HUDEP-2 (cell line): ENCODE measurements around the gene MAGEB5.
"Not testable (repeated sequence)": the region's sequence is repeated elsewhere in the genome, so short reads cannot be mapped to it uniquely, and the experiment has no call there.

Experiments used
- DNase-seq, 76 experiments: peaks; one replicate each; lab custom pipeline; 2025; ENCODE audit not compliant: unreplicated experiment in 76 of 76; lab: John Stamatoyannopoulos, UW

Gene MAGEB5, protein sequence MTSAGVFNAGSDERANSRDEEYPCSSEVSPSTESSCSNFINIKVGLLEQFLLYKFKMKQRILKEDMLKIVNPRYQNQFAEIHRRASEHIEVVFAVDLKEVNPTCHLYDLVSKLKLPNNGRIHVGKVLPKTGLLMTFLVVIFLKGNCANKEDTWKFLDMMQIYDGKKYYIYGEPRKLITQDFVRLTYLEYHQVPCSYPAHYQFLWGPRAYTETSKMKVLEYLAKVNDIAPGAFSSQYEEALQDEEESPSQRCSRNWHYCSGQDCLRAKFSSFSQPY

DNA sequence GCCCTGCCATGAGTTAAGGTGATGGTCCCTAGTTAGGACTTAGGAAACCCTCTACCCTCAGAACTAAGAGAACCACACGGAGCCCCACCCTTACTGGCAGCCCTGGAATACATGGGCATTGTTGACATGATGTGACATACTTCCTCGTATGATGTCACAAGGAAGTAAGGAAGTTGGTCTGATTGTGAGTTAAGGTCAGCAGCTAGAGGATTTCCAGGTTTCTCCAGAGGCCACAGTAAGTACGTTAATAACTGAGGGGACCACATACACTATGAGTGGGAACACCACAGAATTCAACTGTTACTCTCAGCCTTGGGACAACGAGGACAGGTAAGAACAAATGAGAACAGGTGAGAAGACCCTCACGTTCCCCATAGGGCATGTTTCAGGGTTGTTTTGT, at the start of gene MAGEB5:
TSS of gene MAGEB5 (plus strand) at position 301 of the 400 bp plus-strand sequence. CDS start 1,133 bp downstream, outside the sequence.
- DNase-seq = no peak

- no peak for DNase-seq
Observed at GRCh38 chrX:26192204-26192603, 23.8 kb upstream of the MAGEB5 start, which contains the start of gene MAGEB6. MAGEB6 (plus strand) TSS chrX:26192440; CDS start chrX:26193847, 1,407 bp downstream.

DNA sequence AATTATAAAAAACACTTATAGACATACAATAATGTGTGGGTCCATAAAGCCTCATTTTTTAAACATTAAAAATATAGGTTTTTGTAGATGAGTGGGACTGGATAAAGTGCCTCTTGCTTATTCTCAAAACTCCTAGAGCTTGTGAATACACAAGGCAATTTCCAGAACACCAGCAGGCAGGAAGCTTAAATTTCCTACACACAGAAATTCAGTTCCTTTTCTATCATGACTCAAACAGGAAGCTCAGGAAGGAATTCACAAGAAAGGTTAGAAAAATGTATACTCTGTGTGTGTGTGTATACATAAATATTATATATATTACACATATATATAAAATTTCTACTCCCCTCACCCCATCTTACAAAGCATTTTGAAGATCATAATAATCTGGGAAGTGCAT, 12.4 kb upstream of the MAGEB5 start:
- DNase-seq = no peak

GRCh38 chrX:26204717-26205116, 11.3 kb upstream of the MAGEB5 start:
- not testable (repeated sequence) for DNase-seq

DNA sequence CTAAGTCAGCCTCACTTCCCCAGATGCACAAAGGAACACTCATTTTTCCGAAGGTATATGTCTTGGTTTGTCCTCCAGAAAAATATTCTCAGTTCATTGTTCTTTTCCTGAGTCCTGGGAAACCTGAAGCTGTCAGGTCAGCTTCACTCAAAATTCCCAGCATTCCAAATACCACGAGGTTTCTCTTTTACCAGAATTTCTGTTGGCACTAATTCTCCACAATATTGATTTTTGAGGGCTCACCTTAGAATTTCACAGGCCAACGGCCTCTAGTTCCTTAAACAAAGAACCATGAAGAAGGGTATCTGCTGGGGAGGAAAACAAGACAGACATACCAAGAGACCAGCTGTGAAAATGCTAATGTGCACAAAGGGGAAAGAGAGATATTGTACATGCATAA, 8.0 kb upstream of the MAGEB5 start:
- no peak for DNase-seq

GRCh38 chrX:26219351-26219750, 3.4 kb downstream of the MAGEB5 start:
- DNase-seq = no peak

GRCh38 chrX:26234177-26234576, 18.2 kb downstream of the MAGEB5 start:
- DNase-seq = no peak

DNA sequence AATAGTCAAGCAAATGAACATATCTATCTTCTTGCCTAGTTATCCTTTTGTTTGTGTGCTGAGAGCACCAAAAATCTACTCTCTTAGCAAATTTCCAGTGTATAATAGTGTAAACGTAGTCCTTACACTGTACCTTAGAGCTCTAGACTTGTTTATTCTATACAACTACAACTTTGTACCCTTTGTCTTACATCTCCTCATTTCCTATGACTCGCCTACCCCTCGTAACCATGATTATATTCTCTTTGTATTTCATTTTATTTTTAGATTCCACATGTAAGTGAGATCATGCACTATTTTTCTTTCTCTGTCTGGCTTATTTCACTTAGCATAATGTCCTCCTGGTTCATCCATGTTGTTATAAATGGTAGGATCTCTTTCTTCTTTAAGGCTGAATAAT, 37.6 kb downstream of the MAGEB5 start:
- no peak for DNase-seq

DNA sequence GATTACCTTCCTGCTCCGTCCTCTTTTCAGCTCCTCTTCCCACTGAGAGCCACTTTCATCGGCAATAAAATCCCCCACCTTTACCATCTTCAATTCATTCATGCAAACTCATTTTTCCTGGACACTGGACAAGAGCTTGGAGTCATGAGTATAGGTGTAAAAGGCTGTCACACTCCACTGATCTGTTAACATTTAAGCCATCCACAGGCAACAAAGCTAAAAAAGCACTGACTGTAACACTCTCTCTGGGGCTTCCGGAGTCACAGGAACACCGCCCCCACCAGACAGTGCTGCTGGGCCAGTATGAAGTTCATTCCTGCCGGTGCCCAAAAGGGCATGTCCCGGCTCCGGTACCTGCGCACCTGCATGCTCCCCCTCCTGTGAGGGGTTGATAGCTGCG, 38.5 kb downstream of the MAGEB5 start:
- DNase-seq = no peak

GRCh38 chrX:26262121-26262523, 46.2 kb downstream of the MAGEB5 start:
- DNase-seq = no peak
